GM10266 (cell line): ENCODE data around the gene SEC31A.
A peak's percentile ranks its signal among the peaks of the same experiment; 100 is the strongest.

ENCODE experiments used
- DNase-seq: peaks from one replicate; pipeline ENCODE4 v3.0.0; 2012; ENCODE audit errors: extremely low spot score
- TF ChIP-seq, protein P1 (sequence below): IDR thresholded peaks from 2 replicates; pipeline ENCODE4 v1.5.1; 2012; ENCODE audit warnings: mild to moderate bottlenecking, low read depth; ENCODE audit not compliant: control insufficient read depth, insufficient read depth; ENCODE audit errors: missing control alignments

SEC31A gene

DNA sequence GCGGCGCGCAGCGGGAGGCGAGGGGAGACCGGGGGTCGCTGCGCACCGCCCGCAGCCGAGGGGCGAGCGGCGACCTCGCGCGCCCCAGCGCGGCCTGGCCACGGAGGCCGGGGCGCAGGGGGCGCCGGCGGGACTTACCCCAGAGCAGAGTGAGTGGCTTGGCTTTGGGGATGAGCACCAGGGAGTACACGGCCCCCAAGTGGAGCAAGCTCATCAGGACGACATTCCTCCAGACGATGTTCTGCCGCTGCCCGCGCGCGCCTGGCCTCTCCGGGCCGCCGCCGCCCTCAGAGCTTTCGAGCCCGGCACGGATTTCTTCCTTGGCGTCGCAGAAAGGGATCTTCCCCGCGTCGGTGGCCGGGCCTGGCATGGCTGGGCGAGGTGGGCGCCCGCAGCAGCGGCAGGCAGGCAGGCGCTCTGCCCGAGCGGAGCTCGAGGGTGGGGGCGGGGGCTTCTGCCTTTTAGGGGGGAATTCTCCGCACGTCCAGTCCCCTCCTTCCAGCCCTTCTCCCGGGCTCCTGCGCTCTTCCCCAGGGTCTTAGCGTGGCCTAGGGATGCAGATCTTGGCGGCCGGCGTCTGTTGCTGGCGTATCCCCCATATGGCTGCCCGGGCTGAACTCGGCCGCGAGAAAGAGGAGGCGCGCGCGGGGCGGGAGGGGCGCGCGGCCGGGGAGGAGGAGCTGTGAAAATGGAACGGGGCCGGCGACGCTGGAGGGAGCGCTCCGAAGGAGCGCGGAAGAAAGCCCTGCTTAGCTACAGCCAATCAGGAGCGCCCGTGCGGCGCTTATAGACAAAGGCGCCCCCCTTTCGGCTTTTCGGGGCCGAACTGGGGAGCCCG, 92.6 kb downstream of the SEC31A start, which contains the start of gene SCD5:
TSS of gene SCD5 (minus strand) at position 629 of the 838 bp plus-strand sequence. CDS start at position 370, 259 bp downstream.
- peak; percentile 90 for DNase-seq
- TF ChIP-seq, protein P1, sequence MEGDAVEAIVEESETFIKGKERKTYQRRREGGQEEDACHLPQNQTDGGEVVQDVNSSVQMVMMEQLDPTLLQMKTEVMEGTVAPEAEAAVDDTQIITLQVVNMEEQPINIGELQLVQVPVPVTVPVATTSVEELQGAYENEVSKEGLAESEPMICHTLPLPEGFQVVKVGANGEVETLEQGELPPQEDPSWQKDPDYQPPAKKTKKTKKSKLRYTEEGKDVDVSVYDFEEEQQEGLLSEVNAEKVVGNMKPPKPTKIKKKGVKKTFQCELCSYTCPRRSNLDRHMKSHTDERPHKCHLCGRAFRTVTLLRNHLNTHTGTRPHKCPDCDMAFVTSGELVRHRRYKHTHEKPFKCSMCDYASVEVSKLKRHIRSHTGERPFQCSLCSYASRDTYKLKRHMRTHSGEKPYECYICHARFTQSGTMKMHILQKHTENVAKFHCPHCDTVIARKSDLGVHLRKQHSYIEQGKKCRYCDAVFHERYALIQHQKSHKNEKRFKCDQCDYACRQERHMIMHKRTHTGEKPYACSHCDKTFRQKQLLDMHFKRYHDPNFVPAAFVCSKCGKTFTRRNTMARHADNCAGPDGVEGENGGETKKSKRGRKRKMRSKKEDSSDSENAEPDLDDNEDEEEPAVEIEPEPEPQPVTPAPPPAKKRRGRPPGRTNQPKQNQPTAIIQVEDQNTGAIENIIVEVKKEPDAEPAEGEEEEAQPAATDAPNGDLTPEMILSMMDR: no peak

DNA sequence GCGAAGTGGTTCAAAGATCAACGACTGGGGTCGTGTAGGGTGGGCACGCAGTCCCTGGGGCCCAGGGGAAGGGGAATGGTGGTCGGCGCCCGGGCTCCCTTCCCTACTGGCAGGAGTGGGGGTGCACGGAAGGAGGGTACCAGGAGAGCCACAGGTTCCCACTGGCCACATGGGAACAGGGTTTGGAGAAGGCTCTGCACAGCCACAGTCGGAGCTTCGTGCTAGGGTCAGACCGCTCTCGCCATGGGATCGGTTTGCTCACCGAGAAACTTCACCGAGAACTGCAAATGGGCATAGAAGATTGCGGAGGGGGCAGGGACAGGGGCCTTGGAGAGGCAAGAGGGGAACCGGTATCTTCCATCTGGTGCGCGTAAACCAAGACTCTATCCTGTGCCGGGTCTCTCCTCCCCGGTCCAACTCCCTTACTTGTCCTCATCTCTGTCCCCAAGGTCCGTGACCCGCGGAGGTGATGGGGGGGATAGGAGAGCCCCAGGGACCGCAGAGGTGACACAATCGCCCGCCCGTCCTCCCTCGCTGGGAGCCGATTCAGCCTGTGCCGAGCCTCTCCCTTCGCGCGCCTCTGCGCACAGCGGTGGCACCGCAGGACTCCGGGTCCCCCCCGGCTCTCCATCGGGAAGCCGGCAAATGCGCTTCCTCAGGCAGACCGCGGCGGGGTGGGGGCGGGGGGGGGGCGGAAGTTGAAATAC, 93.4 kb downstream of the SEC31A start:
- TF ChIP-seq, protein P1: no peak
- DNase-seq: peak; percentile 38

DNA sequence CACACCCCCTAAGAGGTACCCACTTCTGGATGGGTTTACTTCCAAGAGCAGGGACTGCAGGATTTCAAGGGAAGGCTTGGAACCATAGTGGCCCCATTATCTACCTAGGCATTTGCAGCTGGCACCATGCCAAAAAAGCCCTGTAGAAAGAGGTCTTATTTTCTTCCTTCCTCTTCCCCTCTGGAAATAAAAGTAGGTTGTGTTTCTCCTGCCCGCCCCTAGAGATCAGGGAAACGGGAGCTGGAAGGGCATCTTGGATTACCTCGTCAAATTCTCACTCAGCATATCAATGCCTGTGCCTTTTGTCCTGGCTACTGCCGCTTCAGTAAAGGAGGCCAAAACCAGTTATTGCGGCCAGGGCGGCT, 93.9 kb downstream of the SEC31A start:
- TF ChIP-seq, protein P1: no peak
- no peak for DNase-seq

DNA sequence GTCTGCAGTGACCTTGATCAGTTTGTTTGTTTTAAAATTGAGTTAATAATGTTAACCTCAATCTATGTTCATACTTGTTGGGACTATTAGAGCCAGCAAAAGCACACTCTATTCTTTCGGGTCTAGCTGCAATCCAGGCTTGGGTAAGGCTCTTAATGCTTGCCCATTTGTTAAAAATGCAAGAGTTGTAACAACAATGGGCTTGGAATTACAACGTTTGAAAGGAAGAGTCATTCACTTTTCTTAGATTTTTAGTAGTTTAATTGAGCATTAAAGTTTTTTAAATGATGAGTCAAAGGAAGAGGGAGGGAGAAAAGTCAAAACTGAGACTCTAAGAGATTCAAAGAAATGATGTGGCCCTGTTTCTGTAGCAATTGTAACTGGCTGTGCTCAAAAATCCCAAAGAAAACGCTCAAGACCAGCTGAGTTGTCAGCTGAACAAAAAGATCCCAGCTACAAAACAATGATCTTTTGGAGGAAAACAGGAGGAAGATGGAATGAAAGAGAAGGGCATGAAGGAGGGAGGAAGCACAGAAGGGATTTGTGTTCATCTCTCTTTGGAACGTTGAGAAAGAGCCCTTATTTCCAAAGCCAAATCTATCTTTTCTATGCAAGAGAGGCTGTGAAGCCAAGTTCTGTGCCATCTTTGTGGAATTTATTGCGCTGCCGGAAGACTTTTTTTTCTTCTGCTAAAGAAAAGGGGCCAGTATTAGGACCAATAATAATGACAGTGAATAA, 97.9 kb downstream of the SEC31A start:
- TF ChIP-seq, protein P1: no peak
- DNase-seq: no peak

DNA sequence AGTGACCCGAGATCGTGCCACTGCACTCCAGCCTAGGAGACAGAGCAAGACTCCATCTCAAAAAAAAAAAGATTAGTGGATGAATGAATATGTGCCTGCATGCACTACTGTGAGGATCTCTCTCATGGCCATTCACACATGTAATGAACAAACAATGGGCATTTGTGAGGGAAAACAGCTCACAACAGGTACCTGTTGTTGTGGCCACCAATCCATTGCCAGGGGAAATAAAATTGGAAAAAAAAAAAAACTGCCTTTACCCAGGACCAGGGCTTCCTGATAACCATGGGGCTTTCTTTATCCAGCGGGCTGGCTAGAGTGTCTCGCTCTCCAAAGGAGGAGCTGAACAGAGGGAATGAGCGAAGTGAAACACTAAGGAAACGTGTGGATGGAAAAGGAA, 99.8 kb downstream of the SEC31A start:
- DNase-seq: no peak
- TF ChIP-seq, protein P1: no peak

DNA sequence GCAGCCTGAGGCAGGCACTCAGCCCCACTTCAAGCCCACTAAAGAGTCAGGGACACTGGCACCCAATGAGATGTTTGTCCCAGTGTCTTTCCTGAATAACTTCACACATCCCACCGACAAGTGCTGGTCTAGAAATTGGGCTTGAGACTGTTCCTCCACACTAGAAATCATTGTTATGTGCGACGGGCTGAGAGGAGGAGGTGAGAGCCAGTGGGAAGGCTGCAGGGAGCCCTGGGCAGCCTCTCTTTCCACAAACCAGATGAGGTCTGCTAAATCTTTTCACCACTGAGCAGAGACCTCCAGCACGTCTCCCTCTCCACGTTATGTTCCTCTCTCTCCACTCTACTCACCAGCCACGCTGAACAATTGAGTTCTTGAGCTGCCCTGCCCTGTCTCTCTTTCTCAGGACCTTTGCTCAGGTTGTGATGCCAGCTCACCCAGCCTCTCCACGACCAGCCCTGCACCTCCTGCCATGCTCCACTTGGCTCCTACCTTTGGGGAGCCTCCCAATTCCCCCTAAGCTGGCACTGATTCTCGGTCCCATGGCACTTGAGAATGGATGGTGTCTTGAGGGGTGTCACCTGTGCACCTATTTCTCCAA, 100.8 kb downstream of the SEC31A start:
- no peak for DNase-seq
- TF ChIP-seq, protein P1: no peak
